ENCODE results near the gene MICALL2.

MICALL2 gene

GRCh38 chr7:1492640-1493039, 33.4 kb upstream of the MICALL2 start:
- DNase-seq: no peak

GRCh38 chr7:1492221-1492620, 33.0 kb upstream of the MICALL2 start:
- DNase-seq: no peak

- DNase-seq: no peak
Observed at GRCh38 chr7:1490837-1491236, 31.6 kb upstream of the MICALL2 start.

- no peak for DNase-seq
Observed at GRCh38 chr7:1489336-1489735, 30.1 kb upstream of the MICALL2 start.

GRCh38 chr7:1488016-1488415, 28.7 kb upstream of the MICALL2 start:
- DNase-seq: no peak

GRCh38 chr7:1487466-1487865, 28.2 kb upstream of the MICALL2 start:
- DNase-seq: no peak

- DNase-seq: no peak
Observed at GRCh38 chr7:1486571-1486970, 27.3 kb upstream of the MICALL2 start.

GRCh38 chr7:1485156-1485555, 25.9 kb upstream of the MICALL2 start:
- DNase-seq: no peak

- DNase-seq: no peak
Observed at GRCh38 chr7:1484569-1484968, 25.3 kb upstream of the MICALL2 start.

- DNase-seq: no peak
Observed at GRCh38 chr7:1483536-1484505, 24.6 kb upstream of the MICALL2 start.

- DNase-seq: no peak
Observed at GRCh38 chr7:1483079-1483478, 23.8 kb upstream of the MICALL2 start.

- DNase-seq: no peak
Observed at GRCh38 chr7:1481300-1481699, 22.0 kb upstream of the MICALL2 start.

GRCh38 chr7:1480670-1481069, 21.4 kb upstream of the MICALL2 start:
- no peak for DNase-seq

- DNase-seq: no peak
Observed at GRCh38 chr7:1479287-1479686, 20.0 kb upstream of the MICALL2 start.

GRCh38 chr7:1478480-1478879, 19.2 kb upstream of the MICALL2 start:
- no peak for DNase-seq

GRCh38 chr7:1476859-1477258, 17.6 kb upstream of the MICALL2 start:
- no peak for DNase-seq

GRCh38 chr7:1475991-1476390, 16.7 kb upstream of the MICALL2 start:
- no peak for DNase-seq

GRCh38 chr7:1475393-1475792, 16.1 kb upstream of the MICALL2 start:
- no peak for DNase-seq

- no peak for DNase-seq
Observed at GRCh38 chr7:1474736-1475135, 15.5 kb upstream of the MICALL2 start.

- DNase-seq: peak; percentile 79 to 83
Observed at GRCh38 chr7:1473864-1474512, 14.7 kb upstream of the MICALL2 start.

- DNase-seq: no peak
Observed at GRCh38 chr7:1470901-1471300, 11.6 kb upstream of the MICALL2 start.

- no peak for DNase-seq
Observed at GRCh38 chr7:1468643-1469298, 9.5 kb upstream of the MICALL2 start.

GRCh38 chr7:1468203-1468602, 8.9 kb upstream of the MICALL2 start:
- no peak for DNase-seq
